ENCODE results near the gene GLYR1.

GLYR1 gene

DNA sequence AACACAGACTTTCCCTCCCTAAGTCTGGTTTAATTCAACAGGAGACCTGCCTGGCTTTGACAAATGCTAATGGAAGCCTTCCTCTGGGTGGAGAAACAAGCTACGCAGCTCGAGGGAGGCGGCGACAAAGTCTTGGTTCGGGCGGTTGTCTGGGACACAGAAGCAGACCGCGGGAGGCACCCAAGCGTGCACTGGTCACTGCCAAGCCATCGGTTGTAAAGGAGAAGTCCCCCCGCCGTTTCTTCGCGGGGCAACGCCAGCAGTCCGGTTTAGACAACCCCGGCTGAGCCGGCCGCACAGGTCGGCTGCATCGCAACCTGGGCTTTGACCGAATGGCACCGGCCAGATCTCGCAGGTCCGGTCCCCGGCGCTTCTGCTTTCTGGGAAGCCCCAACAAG lies 586 bp downstream of the GLYR1 start:
- DNase-seq: peak; percentile 59

DNA sequence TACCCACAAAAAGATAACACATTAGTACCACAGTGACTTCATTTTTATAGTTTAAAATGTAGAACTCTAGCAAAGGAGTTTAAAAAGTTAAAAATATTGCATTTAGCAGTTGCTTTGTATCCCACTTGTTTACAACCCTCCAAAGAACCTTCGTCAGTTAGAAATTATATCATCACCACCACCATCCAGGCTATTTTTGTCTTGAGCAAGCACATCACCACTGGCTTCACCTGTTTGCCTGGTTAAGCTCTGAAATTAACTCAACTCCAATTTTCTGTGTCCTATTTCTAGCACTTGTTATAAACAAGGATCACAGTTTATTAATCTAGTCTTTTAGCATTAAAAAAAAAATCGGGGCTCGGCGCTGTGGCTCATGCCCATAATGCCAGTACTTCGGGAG lies 6.1 kb downstream of the GLYR1 start:
- DNase-seq: no peak

DNA sequence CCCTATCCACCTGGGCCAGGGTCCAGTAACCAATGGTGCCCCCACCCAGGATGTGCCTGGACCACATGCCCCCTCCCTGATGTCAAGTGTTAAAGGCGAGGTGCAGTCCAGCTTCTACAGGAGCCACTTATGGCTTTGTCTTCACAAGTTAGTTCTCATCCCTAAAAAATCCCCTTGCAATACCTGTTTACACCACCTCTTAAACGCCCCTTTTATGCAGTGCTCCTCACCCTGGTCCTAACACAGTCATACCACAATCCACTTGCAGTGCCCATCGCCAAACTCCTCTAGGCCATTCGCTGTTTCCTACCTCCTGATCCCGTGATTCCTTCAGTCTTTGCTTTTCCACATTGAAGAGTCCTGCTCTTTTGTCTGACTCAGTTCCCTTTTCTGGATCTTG lies 7.1 kb downstream of the GLYR1 start:
- DNase-seq: no peak

DNA sequence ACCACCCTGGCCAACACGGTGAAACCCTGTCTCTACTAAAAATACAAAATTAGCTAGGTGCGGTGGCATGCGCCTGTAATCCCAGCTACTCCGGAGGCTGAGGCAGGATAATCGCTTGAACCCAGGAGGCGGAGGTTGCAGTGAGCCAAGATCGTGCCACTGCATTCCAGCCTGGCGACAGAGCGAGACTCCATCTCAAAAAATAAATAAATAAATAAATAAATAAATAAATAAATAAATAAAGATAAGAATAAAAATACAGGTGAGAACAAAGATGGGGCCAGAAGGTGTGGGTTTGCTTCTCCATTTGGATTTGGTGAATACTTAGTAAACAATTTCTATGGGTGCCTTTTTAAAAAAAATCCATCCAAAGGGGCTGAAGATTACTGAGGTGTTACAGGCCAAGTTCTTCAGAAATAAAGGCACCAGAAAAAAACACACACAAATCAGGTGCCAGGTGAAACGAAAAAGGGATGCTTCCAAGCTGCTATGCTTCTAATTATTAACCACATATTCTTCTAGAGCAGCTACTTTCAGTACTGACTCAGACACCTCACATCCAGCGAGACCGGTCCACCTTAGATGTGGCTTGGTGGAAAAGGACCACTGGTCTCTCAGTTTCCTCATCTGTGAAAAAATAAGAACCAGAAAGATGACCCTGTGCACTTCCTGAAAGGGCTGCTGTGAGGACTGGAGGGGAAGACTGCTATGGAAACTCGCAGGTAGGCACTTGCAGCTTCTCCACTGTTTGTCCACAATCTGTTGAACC lies 9.2 kb downstream of the GLYR1 start:
- DNase-seq: no peak

DNA sequence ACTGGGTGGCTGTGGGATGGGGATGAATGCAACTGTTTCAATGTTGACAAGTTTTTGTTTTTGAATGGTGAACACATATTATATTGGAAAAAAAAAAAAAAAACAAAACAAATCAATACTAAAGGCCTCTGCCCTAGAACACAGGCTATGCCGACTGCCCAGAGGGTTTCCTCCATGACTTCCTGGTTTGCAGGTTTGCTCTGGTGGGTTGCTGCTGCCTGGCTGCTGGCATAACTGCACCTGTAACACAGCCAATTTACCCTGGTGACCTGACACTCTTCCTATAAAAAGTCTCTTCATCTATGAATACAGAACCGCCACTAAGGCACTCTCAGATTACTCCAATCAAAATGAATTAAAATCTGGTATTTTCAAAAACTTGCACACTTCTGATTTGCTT lies 10.4 kb downstream of the GLYR1 start:
- no peak for DNase-seq

DNA sequence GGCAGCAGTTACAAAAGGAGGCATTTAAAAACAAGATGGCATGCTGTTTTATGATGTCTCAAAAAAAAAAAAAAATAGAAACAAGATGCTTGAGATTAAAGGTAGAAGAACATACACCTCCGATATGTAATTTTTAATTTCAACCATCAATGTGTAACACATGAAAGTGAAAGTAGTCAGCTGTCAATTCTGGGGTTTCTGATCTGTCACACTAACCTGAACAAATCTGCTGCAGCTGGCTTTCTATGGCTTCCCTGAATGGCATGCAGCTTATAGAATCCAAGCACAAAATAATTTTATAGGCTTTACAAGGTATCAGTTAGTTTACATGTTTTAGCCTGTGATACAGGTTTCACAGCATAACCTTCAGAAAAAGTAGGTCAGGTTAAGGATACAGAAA lies 13.5 kb downstream of the GLYR1 start:
- DNase-seq: no peak

DNA sequence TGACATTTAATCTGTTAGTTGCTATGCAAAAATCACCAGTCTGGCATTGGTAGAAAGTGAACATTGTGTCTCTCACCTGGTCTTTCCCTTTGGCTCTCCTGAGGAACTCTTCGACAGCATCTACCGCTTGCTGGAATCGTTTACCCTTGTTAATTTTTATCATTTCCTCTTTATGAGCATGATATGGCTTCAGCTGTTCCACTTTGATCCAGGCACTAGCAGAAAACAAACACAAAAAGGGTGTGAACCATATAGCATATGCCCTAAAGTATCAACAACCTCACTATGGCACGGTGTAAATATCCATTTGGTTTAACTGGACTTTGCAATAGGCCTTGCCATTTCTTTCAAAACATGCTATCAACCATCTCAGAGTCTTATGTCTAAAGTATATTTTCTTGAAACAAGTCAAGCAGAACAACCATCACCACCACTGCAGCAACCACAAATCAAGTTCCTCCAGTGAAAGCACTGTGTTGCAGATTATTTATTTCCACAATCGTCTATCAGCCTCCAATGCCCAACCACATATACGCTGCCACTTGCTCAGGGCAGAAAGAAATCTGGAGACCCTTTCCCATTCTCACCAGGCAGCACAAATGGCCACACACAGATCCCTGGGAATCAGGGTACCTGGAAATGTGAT lies 14.3 kb downstream of the GLYR1 start:
- no peak for DNase-seq

DNA sequence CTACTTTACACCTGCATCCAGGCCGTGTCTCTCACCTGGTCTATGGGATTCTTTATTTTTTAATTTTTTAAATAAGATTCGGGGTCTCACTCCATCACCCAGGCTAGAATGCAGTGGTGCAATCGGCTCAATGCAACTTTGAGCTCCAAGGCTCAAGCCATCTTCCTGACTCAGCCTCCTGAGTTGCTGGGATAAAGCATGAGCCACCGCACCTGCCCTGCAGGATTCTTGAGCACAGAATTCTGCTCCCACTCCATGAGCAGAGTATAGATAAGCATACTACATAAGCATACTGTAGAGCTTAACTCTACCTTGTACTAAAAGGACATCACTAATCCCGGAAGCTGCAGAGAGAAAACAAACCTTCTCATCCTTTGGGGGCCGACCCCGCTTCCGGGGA lies 15.5 kb downstream of the GLYR1 start:
- no peak for DNase-seq

DNA sequence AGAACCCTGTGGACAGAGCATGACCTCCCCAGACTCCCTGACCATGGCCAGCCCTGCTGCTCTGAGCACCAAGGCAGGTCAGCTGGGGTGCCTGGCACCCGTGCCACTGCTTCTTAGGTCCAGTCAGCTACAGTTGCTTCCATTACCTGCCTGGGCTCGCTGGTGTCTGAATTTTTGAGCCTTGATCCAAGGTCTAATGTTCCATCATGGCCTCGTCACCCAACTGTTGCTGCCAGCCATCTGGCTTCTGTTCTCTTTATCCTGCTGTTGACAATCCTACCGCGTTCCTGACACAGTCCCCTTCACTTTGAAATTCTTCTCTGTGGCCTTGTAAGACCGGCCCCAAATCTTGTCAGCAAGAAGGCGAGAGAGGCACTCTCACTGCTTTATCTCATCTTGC lies 16.7 kb downstream of the GLYR1 start:
- no peak for DNase-seq

DNA sequence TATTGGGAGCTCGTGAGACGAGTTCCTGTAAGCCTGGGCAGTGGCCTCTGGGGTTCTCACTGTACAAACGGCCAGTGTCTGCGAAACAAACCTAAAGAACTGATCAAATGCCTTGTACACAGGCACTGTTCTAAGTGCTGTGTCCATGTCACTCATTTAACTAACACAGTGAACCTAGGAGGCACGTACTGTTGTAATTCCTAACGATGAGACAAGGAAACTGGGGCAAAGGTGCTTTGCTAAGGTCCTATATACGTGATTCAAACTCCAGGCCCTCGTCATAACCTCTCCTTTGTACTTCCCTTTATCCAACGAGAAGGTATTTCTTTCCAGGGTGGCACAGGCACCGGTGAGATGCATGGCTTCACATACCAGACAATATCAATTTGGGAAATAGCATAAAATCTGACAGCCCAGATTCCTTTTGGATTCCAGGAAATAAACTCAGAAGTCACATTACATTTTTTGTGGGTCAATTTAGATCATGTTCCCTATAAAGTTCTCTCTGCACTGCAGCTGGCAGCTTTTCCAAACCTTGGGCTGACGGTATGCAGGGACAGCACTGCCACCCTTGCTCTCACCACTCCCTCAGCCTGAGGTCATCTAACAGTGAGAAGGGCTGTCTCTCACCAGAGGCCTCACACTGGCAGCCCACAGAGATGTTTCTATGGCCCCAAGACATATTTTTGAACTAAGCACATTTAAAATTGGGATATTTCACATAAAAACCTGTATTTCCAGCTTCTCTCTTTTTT lies 18.3 kb downstream of the GLYR1 start:
- no peak for DNase-seq

DNA sequence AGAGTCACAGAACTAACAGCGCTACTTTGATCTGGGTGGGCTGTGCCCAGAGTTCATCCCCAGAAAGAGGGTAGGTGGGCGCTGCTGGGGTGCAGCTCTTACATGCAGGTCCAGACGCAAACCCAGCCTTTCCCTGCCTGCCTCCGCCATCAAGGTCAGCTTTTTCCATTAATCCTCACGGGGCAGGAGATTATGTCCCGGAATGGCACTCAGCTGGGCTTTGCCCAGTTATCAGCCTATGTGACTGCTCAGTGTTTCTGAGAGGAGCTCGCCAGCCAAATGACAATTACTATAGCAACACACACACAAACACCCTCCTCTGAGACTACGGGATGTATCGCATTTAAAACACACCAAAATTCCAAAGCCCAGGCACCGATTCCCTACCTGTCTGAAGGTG lies 20.1 kb downstream of the GLYR1 start:
- DNase-seq: no peak

DNA sequence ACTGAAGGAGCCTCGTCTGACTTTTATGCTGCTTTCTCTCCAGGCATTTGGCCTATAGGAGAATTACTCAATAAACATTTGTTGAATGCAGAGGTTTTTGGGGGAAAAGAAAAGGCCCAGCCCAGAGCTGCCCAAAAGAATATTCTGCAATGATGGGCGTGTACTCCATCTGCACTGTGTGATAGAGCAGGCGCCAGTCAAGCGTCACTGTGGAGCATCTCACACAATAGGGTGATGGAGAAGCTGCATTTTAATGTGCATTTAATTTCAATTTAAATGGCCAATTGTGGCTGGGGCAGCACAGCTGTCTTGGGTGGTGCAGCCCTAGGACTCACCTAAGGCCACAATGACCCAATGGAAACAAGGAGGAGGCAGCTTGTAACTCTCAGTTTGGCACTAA lies 20.6 kb downstream of the GLYR1 start:
- DNase-seq: no peak

DNA sequence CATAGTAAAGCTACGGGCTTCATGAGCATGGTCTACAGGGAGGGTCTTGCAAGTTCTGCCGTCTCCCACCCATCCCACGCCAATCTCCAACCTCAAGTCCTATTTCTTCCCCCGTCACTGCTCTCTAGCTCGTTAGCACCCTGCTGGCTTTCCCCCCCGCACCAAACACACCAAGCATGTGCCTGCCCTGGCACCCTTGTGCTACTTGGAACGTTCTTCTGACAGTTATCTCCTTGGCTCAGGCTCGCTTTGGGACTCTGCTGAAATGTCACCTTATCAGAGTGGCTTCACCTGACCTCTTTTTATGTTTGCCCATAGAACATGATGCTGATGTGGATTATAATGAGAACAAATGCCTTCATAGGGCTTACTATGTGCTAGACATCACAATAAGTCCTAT lies 21.9 kb downstream of the GLYR1 start:
- DNase-seq: no peak

DNA sequence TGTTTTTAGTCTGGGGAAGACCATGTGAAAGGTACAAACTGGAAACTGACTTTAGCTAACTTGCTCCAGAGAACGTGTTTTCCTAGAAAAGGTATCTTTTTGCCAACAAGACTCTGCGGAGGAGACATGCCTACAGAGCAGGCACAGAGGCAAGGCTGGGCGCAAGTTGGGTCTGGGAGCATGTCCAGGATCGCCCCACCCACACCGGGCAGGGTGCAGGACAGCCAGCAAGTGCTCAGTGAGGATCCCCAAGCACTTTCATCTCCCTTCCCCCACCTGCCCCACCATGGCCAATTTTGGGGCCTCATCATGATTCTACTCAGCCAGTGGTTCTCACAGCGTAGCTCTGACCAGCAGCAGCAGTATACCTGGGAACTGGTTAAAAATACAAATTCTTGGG lies 26.4 kb downstream of the GLYR1 start:
- DNase-seq: no peak

DNA sequence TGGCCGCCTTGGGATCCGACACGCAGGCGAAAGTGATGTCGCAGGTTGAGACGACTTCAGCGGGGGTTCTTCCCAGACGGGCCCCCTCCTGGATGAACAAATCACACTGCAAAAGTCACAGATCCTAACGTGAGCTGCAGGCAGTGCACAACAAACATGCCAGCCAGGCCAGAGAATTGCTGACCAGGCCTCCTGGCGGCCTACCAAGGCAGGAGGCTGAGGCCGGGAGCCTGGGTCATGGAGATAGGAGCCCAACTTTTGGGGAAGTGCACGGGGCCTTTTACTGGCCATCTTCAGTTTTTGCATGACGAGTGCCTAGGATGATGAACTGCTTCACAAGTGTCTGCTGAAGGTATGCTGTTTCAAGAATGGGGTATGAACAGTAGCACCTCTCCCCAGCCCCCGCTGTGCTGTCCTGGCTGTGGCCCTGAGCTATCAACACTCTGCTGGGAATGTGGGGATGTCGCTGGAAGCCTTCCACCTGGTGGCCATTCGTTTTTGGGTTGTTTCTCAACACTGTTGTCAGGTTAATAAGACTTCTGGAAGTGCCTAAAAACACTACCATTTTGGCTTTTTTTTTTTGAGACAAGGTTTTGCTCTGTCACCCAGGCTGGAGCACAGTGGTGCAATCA lies 32.4 kb downstream of the GLYR1 start:
- no peak for DNase-seq

DNA sequence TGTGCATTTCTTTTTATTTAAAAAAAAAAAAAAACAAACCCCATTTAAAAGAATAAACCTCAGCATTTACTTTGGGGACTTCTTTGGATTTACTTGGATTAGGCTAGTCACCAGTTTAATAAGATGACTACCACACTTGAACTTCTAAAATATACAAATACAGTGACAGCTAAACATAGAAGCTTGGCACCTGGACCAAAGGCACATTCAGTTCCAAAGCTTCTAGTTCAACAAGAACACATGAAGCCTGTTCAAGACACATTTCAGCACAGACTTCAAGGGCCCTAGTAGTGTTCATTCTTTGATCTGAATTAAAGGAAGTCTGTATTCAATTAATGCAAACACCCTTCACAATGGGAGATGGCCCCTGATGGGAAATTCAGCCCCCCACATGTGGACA lies 33.0 kb downstream of the GLYR1 start:
- DNase-seq: no peak

DNA sequence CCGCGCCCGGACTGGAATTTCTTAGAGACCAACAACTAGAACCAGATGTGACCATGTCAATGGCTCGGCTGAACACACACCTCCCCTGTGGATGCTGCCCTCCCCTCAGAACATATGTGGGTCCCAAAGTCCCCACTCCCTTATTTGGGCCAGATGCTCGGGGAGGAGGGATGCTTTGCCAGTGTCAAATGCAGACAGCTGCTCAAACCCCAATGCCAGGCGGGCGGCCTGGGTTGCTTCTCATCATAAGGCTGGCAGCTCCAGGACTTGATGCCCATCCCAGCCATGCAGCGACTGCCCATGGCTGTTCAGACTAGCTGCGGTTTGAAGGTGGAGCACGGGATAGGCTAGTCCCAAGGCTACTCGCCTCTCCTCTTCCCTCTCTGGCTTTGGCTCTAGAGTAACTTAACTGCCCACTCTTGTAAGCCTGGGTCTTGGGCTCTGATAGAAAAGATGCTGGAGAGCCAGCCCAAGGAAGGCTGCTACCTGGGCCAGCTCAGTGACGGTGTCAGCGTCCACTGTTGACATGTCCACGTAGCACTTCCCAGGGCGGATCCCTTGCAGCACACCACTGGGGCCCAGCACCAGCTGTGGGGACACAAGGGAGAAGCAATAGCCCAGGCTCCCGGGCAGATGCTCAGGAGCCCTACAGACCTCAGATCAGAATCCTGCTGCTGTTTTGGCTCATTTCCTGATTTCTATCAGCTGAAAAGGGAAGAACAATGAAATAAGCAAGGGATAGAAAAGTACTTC lies 33.7 kb downstream of the GLYR1 start:
- no peak for DNase-seq

DNA sequence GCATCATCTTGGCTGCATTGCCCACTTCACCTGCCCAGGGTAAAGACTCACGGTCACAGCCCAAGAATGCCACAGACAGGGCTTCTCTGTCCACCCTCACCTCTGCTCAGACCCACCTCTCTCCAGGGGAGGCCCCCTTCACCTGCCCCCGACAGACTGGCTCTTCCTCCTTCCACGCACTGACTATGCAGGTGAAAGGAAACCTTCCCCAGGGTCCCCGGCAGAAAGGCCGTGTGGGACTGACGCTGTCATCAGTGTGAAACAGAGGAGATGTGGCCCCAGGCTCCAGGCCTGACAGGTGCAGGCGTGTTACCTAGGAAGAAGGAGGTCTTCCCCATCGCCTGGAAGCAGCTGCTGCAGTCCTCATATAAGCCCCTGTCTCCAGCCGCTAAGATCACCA lies 35.3 kb downstream of the GLYR1 start:
- DNase-seq: no peak

DNA sequence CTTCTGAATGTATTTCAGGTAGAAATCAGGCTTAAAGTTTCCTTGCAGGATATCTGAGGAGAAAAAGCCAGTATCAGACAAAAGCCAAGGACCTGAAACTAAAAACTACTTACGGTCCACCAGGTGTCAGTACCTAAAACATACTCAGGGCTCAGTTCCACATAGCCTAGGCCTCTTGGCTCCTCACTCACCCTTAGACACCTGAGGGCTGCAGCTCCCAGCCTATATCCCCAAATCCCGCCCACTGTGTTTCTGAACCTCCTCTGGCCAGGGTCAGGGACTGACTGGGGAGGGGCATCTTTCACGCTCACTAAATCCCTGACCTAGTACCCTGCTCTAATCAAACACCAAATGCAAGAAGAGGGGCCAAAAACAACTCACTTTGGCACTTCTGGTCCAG lies 35.8 kb downstream of the GLYR1 start:
- DNase-seq: no peak

DNA sequence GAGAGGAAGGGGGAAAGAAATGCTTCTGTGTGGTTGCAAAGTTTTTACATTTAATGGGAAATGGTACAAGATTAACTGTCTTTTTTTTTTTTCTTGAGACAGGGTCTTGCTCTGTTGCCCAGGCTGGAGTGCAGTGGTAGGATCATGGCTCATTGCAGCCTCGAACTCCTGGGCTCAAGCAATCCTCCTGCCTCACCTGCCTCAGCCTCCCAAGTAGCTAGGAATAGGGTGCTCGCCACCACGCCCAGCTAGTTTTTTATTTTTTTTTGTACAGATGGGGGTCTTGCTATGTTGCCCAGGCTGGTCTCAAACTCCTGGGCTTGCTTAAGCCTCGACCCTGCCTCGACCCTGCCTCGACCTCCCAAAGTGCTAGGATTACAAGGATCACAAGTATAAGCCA lies 40.8 kb downstream of the GLYR1 start:
- DNase-seq: no peak

DNA sequence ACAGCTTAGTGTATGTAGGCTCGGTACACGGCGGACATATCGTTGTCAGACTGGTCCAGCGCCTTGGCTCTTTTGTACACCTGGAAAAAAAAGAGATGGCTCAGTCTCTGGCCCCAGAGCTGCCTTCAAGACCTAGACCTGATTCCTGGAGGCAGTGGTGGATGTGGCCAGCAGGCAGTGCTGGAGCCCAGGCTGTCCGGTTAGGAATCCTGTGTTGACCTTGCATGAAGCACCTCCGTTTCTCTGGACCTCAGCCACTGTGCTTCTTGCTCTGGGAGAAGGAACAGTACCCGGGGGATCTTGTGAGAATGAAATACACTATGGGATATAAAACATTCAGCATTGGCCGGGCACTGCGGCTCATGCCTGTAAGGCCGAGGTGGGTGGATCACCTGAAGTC lies 41.9 kb downstream of the GLYR1 start:
- no peak for DNase-seq

DNA sequence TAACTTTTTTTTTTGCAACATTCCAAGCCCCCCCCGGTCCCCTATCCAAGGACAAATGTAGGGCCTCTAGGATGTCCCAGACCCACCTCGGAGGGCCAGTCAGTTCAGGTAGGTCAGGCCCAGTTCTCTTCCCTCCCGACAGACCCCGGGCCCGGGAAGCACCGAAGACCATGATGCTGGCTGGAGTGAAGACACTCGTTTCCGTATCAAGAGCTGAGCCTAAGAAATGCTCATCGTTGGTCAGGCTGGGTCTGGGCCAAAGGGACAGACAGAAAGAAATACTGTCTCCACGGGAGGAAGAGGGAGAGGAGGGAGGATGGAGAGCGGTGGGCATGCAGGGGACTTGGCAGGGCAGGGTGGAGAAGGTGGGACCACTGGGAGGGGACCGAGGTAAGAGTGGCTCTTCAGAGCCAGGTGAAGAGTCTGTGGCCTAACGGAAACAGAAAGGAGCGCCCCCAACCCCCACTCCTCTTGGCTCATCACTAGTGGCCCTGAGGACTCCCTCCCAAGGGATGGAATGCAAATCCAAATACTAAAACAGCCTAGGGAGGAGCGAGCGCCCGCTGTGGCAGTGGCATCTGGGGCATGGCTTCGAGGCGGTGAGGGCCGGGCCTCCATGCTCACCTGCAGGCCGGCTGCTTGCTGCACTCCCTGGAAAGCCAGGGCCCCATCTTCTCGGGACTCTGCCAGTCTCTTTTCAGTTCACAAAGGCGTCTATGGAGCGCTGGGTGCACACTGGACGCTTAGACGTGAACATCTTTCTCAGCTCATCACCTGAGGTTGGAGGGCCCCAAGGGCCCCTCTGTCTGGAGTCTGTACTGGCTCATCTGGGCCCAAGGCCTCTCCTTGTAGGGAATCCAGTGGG lies 43.0 kb downstream of the GLYR1 start:
- no peak for DNase-seq

Measured in OCI-M1 (cell line).